Activated CD4-positive, alpha-beta T cell treated with anti-CD3 and anti-CD28 coated beads for 48 hours (primary cell): ENCODE data around the gene ANK3.
A peak's percentile ranks its signal among the peaks of the same experiment; 100 is the strongest.

Experiments used
- DNase-seq: peaks from one replicate; pipeline ENCODE4 v3.0.0-alpha.2; 2020

Gene ANK3

GRCh38 chr10:60376221-60377041, 13.2 kb downstream of the ANK3 start:
- no peak for DNase-seq

- DNase-seq: no peak
These were observed 14.2 kb downstream of the ANK3 start for GRCh38 chr10:60375293-60376004.

- no peak for DNase-seq
These were observed 14.8 kb downstream of the ANK3 start for GRCh38 chr10:60374836-60375235.

- no peak for DNase-seq
These were observed 17.2 kb downstream of the ANK3 start for GRCh38 chr10:60372436-60372835.

DNA sequence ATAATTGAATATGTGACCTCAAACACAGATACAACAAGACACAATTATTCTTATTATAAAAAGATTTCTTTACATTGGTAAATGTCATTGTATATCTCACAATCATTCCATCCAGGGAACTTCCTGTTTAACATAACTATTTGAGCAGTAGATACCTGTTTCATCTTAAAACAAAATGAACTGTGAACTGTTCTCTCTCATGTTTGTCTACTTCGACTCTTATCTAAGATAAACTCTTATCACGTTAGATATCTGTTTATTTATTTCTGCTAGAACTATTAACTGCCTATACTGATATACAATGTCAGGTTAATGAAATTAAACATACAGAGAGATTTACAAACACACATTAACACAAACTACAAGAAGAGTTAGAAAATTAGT, 20.1 kb downstream of the ANK3 start:
- DNase-seq: no peak

DNA sequence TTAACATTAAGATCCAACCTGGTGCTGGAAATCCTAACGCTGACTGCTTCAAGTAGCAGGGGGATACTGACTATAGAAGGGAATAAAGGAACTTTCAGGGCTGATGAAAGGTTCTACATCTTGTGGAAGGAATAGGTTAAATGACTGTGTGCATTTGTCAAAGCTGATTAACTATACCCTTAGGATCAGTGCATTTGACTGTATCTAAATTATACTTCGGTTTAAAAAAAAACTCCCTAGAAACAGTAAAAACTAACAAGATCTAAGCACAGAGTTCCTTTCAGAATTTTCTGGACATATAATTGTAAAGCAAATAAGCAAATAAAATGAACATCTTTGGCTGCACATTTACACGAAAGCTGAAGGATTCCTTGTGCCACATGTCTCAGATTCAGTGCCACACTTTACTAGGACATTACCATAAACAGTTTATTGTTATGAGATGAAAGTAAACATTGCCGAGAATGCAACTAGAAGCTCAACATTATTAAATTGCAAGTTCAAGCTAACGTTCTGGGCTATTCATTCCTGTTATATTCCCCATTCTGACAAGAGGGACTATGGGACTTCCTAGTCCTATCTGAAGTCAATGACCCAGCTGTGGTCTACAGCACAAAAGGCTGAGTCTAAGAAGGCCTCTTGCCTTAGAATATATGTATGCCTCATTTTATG, 20.7 kb downstream of the ANK3 start:
- DNase-seq: no peak

GRCh38 chr10:60367901-60368300, 21.8 kb downstream of the ANK3 start:
- no peak for DNase-seq

GRCh38 chr10:60367431-60367830, 22.2 kb downstream of the ANK3 start:
- no peak for DNase-seq

DNA sequence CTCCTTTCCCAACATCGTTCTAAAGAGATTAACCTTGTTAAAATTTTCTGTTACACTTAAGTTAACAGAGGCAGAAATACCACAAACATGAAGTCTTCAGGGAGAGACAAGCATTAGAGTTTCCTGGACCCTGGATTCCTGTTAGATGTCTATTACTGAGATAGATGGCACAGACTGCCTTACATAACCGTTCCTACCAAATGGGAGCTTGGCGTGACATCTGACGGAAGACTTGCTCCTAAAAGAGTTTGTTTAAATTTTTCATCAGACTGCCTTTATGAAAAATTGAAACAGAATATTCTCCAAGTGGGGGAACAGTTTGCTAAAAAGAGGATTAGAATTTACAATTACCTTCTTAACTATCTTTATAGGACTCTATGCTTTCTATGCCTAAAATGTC, 22.7 kb downstream of the ANK3 start:
- no peak for DNase-seq

DNA sequence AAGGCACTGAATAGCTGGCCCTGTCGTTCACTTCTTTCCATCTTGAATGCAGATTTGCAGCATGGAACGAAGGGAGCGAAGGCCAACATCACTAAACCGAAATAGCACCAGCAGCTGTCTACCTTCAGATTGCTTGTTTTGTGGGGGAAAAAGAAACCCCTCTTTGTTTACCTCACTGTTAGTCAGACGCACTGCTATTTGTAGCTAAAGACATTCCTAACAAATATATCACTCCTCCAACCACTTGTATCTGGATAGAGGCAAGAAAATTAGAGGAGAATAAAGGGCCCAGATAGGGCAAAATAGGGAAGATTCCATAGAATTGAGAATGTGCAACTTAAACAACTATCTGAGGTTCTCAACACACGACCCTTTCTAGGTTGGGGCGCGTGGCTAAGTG, 26.5 kb downstream of the ANK3 start:
- no peak for DNase-seq

DNA sequence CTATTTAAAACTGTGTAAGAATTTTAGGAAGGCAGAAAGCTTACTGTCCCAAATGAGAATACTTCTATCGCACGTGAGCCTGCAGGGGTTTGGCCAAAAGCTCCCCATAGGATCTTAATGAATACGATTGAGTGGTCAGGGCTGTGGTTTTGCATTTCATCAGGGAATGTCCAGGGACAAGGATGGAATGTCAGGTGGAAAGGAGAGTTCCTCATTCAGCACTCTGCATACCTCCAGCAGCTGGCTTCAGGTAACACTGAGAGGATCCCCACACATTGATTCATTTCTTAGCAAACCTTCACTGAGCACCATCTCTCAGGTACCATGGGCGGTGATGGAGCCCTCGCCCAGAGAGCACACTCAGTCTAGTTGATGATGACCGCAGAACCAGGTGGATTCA, 27.2 kb downstream of the ANK3 start:
- DNase-seq: no peak

- DNase-seq: no peak
These were observed 30.6 kb downstream of the ANK3 start for GRCh38 chr10:60359066-60359465.

DNA sequence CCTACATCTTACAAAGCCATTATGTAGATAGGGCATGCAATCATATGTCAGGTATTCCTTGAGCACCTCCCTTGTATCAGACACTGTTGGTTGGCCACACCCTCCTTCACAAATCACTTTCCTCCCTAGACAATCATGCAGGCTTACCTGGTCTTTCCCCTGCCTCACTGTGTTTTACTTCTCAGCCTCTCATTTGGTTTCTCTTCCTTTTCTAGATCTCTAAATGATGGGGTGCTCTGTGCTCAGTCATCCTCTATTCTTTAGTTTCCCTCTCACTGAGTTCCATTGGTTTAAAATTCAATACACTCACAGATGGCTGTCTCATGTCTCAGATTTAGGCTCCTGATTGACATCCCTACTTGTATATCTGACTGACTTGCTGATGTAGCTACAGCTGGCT, 31.4 kb downstream of the ANK3 start:
- DNase-seq: peak; percentile 5

GRCh38 chr10:60353519-60354258, 36.0 kb downstream of the ANK3 start:
- no peak for DNase-seq

GRCh38 chr10:60352105-60352504, 37.6 kb downstream of the ANK3 start:
- DNase-seq: no peak

GRCh38 chr10:60351191-60351853, 38.4 kb downstream of the ANK3 start:
- no peak for DNase-seq

DNA sequence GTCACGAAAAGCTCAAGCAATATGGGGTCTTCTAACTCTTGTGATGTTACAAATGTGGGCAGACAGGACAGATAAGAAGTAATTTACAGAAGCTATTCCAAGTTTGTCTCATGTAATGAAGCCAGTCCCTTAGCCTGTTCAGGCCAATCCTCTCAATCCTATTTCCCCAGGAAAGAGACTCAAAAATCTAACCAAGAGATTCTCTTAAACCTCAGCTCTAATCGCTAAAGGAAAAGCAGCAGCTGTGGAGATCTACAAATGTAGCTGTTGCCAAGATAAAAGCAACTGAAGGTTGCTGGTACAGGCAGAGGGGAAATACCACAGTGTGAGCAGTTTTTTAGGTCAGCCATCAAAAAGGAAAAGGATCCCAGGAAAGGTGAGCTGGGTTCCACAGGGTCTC, 39.3 kb downstream of the ANK3 start:
- DNase-seq: no peak

GRCh38 chr10:60349426-60349825, 40.2 kb downstream of the ANK3 start:
- no peak for DNase-seq

DNA sequence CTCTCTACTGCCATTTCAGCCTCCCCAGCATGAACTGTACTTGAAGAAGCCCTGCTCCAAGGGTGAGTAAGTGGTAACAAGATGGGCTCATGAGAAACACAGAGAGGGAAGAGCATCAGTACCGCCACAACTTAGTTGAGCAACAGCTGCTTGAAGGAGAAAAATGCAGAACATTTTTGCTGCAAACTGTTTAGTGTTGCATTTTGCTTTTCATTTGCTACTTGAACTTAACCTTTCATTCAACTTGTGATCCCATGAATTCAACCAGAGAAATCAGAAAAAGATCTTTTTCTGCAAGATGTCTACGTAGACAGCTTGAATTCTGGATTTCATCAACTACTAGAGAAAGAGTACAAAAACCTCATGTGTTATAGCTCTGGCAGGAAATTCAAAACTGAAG, 40.7 kb downstream of the ANK3 start:
- DNase-seq: no peak

DNA sequence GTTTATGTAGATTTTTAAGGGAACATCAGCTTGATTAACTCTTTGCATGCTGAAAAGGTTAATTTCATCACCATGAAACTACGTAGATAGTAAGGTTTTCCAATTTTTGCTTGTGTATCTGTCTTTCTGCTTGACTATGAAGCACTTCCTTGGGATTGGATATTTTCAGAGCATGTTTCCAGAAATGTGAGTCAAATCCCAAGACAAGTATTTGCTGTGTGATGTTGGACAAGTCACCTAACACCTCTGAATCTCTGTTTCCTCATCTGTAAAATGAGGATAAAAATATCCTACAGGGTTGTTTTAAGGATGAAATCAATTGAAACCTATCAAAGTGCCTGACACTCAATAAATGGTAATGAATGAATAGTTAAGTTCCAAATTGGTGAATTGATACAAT, 42.4 kb downstream of the ANK3 start:
- DNase-seq: no peak

DNA sequence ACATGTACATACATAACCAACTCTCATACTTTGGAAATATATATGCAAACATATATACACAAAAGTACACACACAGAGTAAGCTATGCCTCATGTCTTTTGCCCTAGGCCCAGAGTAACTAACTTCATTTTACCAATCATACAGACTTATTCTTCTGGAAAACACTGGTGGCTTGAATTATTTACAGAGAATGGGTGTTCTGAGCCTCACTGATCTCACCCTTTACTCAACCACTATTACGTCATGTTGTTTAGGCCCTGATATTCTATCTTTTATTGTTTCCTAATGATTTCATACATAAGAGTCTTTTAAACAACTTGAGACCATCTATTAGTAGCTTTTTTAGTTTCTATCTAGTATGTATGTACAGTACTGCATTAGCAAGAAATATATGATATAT, 43.0 kb downstream of the ANK3 start:
- DNase-seq: no peak

GRCh38 chr10:60343254-60343653, 46.4 kb downstream of the ANK3 start:
- DNase-seq: no peak

DNA sequence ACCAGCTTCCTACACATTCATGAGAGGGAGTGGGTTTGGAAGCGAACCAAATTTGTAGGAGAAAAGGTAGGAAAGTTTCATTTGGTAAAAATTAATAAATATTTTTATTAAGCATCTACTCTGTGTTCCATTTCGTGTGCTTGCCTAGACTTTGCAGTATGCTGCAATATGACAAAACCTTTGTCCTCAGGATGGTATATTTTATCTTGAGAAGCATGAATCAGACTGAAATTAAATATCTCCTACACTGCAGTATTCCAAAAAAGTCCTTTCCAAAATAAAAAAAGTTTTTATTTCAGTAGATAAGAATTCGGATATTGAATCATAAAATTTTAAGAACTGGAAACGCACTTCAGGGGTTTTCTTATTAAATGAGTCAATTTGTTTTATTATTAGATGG, 47.7 kb downstream of the ANK3 start:
- DNase-seq: no peak
